ENCODE results near the gene RTTN. TPM values are rescaled to one million over a fixed set of nuclear protein-coding genes. Genes with fewer than 3 reads are reported as not detected.
"Not testable (repeated sequence)": the region's sequence is repeated elsewhere in the genome, so short reads cannot be mapped to it uniquely, and the experiment has no call there.

RTTN gene
- total RNA-seq, 2 experiments from 2014 or later, result 23.0 to 26.8 TPM

DNA sequence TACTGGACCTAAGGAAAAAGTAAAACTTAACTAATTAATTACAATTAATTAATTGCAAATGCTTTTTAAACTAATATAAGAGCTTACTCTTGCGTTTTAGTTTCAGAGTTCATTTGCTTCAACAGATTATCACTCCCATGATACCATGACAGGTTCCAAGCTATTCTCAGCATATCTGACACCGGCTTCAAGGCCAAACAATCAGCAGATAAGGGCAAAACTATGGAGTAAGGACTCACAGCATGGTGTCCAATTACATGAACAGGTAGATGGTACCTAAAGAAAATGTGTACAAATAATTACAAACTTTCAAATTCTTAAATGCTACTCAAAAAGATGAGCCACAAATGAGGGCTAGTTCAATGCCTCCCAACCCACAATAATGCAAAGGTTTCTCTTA is 77.2 kb downstream of the RTTN start:
- CTCF ChIA-PET, result no interaction called here
- Mint-ChIP-seq H3K27ac (no peak overlapping the region), H3K27me3 (no peaks in the 10 kb centered on the region), H3K9me3 (no peaks in the 10 kb centered on the region), H3K36me3 (ENCODE audit: low read depth) (peaks cover 34% of the 10 kb centered on the region), H3K4me3 (no peak overlapping the region), H3K4me1 (no peaks in the 10 kb centered on the region)
- DNase-seq, result no peak
- POLR2A ChIA-PET, result no interaction called here

DNA sequence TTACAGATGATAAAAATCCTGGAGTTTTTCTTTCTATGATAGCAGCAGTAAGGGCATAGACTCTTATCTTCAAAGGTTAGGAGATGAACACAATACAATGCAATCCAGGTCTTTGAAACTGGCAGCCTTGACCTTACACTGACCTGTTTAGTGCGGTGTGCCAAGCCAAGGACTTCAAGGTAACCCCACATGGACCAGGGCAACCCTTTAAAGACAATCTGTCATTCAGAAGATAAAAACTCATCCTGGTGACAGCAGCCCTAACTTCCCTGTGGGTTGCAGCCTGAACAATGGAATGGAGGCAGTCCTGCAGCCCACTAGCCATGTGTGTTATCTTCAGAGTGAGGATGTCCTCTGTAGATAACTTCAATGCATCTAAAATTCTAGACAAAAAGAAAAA is 78.1 kb downstream of the RTTN start:
- Mint-ChIP-seq H3K27me3 (no peaks in the 10 kb centered on the region), H3K4me1 (no peaks in the 10 kb centered on the region), H3K36me3 (ENCODE audit: low read depth) (peaks cover 31% of the 10 kb centered on the region), H3K4me3 (no peak overlapping the region), H3K9me3 (no peaks in the 10 kb centered on the region), H3K27ac (no peak overlapping the region)
- ChIA-PET CTCF (no interaction called here), POLR2A (no interaction called here)
- DNase-seq, result no peak

DNA sequence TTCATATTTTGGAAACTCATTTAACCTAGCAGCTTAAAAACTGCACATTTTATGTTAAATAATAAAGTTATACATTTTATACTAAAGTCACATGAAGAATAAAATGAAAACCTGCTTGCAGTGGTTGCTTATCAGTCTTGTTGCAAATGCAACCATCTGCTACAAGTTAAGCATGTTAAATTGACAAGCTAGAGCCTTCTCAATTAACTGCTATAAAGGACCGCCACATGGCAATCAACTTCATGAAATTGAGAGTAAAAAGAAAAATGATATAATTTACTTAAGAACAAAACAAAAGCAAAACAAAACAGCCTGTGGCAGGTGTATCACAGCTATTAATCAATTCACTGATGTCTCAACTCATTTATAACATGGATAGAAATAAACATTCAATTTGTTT is 78.7 kb downstream of the RTTN start:
- H3K4me1 Mint-ChIP-seq, result no peaks in the 10 kb centered on the region
- H3K4me3 Mint-ChIP-seq, result no peak overlapping the region
- peaks cover 30% of the 10 kb centered on the region for H3K36me3 Mint-ChIP-seq (ENCODE audit: low read depth)
- no peaks in the 10 kb centered on the region for H3K27me3 Mint-ChIP-seq
- ChIA-PET CTCF (no interaction called here), POLR2A (no interaction called here)
- no peak overlapping the region for H3K27ac Mint-ChIP-seq
- no peak for DNase-seq
- no peaks in the 10 kb centered on the region for H3K9me3 Mint-ChIP-seq

DNA sequence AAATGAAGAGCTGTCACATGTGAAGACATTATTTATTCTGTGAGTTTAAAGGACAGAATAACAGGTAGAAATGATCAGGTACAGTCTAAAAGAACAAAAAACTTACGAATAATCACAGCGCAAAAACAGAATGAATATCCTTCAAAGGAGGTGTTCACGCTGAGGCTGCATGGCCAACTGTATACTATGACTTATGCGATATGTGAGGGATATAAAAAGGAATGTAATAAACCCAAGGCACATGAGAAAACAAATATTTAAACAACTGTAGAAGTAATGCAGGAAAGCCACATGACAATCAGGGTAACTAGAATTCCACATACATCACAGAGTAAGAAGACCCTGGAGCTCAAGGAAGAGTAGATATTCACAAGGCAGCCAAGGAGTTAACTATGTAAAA is 81.3 kb downstream of the RTTN start:
- Mint-ChIP-seq H3K27ac (no peak overlapping the region), H3K4me1 (no peaks in the 10 kb centered on the region), H3K27me3 (no peaks in the 10 kb centered on the region), H3K36me3 (ENCODE audit: low read depth) (peaks cover 27% of the 10 kb centered on the region), H3K9me3 (peaks cover 2% of the 10 kb centered on the region), H3K4me3 (no peak overlapping the region)
- ChIA-PET POLR2A (no interaction called here), CTCF (no interaction called here)
- DNase-seq, result no peak

DNA sequence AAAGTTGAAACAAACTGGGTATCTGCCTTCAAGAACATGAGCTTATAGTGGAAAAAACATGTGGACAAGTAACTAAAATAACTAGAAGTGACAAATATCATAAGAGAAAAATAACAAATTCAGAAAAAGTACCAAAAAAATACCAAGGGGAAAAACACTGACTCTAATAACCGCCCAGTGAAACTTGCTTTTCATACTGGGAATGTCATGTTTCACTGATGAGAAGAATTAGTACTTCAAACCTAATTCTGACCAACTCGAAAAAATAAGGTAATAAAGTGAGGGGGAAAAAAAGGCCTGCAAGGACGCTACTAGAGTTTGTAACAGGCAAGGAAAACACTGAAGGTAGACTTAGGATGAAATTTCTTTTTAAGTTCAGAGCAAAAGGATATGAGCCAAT is 83.6 kb downstream of the RTTN start:
- H3K27me3 Mint-ChIP-seq, result no peaks in the 10 kb centered on the region
- H3K36me3 Mint-ChIP-seq (ENCODE audit: low read depth), result peaks cover 42% of the 10 kb centered on the region
- H3K4me1 Mint-ChIP-seq, result no peaks in the 10 kb centered on the region
- no peak for DNase-seq
- H3K4me3 Mint-ChIP-seq, result no peak overlapping the region
- H3K9me3 Mint-ChIP-seq, result peaks cover 2% of the 10 kb centered on the region
- H3K27ac Mint-ChIP-seq, result no peak overlapping the region
- ChIA-PET CTCF (no interaction called here), POLR2A (interaction anchor here (1.1 kb wide), 1 partner anchor 84 kb away, joined by 3 read pairs; the partner anchor contains the start of gene RTTN)

DNA sequence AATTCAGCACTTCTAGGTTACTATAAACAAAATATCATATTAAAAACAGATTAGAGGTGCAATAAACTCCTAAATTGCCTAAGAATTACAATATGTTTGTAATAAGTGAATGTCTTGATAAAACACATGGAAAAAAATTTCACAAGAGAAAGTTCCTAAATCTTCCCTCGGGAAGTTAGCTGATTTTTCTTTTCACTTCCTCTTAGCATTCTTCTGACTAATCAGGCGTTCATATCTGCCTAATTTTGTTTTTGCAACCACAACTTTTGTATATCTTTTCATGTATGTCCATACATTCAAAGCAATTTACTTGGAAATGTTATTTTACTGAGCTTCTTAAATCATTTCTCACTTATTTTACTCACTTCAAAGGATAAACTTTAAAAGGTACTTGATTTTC is 88.5 kb downstream of the RTTN start:
- ChIA-PET POLR2A (no interaction called here), CTCF (no interaction called here)
- Mint-ChIP-seq H3K4me1 (no peaks in the 10 kb centered on the region), H3K9me3 (peaks cover 2% of the 10 kb centered on the region), H3K27ac (no peak overlapping the region), H3K4me3 (no peak overlapping the region), H3K36me3 (ENCODE audit: low read depth) (peaks cover 51% of the 10 kb centered on the region), H3K27me3 (no peaks in the 10 kb centered on the region)
- DNase-seq, result no peak

DNA sequence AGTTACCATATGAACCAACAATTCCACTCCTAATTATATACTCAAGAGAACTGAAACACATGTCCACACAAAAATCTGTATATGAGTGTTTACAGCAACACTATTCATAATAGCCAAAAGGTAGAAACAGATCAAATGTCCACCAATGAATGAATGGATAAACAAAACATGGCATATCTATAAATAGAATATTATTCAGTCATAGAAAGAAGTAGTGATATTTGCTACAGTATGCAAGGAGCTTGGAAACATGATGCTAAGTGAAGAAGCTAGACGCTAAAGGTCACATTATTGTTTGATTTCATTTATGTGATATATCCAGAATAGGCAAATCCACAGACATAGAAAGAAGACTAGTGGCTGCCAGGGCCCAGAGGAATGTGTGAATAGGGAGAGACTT is 92.0 kb downstream of the RTTN start:
- POLR2A ChIA-PET, result no interaction called here
- CTCF ChIA-PET, result no interaction called here
- H3K27me3 Mint-ChIP-seq, result no peaks in the 10 kb centered on the region
- H3K4me1 Mint-ChIP-seq, result no peaks in the 10 kb centered on the region
- no peaks in the 10 kb centered on the region for H3K9me3 Mint-ChIP-seq
- H3K4me3 Mint-ChIP-seq, result no peak overlapping the region
- peaks cover 47% of the 10 kb centered on the region for H3K36me3 Mint-ChIP-seq (ENCODE audit: low read depth)
- no peak overlapping the region for H3K27ac Mint-ChIP-seq
- DNase-seq, result no peak

DNA sequence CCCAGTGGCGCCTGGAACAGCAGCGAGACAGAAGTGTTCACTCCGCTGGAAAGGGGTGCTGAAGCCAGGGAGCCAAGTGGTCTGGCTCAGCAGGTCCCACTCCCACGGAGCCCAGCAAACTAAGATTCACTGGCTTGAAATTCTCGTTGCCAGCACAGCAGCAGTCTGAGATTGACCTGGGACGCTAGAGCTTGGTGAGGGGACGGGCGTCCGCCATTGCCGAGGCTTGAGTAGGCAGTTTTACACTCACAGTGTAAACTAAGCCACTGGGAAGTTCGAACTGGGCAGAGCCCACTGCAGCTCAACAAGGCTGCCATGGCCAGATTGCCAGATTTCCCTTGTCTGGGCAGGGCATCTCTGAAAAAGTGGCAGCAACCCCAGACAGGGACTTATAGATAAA is 94.8 kb downstream of the RTTN start:
- Mint-ChIP-seq H3K9me3 (no peaks in the 10 kb centered on the region), H3K4me1 (no peaks in the 10 kb centered on the region), H3K27ac (no peak overlapping the region), H3K4me3 (no peak overlapping the region), H3K36me3 (ENCODE audit: low read depth) (peaks cover 50% of the 10 kb centered on the region), H3K27me3 (no peaks in the 10 kb centered on the region)
- CTCF ChIA-PET, result no interaction called here
- DNase-seq, result no peak
- POLR2A ChIA-PET, result interaction anchor here (0.7 kb wide), 1 partner anchor 69 kb away, joined by 3 read pairs; no protein-coding TSS in a partner anchor

DNA sequence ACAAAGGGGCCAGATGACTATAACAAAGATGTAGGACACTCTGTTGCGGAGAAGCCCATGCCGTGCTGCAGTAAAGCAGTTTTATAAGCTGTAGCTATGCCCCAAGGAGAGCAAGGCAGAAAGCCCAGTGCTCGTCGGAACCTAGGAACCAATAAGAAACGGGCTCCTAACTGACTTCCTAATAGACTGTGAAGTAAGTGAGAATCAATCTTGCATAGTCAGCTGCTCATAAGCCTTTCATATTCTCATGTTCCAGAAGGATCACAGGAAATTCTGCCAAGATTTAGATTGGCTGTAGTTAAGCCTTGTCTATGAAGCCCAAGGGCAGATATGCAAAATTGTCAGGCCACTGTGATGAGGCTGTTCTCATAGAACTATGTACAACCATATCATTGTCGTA is 98.4 kb downstream of the RTTN start:
- Mint-ChIP-seq H3K4me1 (no peaks in the 10 kb centered on the region), H3K9me3 (peaks cover 3% of the 10 kb centered on the region), H3K36me3 (ENCODE audit: low read depth) (peaks cover 65% of the 10 kb centered on the region), H3K4me3 (no peak overlapping the region), H3K27ac (no peak overlapping the region), H3K27me3 (no peaks in the 10 kb centered on the region)
- no peak for DNase-seq
- ChIA-PET CTCF (interaction anchor here (1.4 to 1.5 kb wide), 2 partner anchors 20 to 21 kb away, joined by 3 to 5 read pairs; no protein-coding TSS in a partner anchor), POLR2A (no interaction called here)

DNA sequence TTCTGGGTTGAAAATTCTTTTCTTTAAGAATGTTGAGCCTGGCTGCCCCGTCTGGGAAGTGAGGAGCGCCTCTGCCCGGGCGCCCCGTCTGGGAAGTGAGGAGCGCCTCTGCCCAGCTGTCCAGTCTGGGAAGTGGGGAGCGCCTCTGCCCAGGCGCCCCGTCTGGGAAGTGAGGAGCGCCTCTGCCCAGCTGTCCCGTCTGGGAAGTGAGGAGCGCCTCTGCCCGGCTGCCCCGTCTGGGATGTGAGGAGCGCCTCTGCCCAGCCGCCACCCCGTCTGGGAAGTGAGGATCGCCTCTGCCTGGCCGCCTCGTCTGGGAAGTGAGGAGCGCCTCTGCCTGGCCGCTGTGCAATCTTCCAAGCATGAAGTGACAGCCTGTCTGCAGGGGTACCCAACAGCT is 102.6 kb downstream of the RTTN start:
- H3K4me3 Mint-ChIP-seq, H3K27ac Mint-ChIP-seq, DNase-seq, H3K4me1 Mint-ChIP-seq, CTCF ChIA-PET, H3K27me3 Mint-ChIP-seq, POLR2A ChIA-PET: not testable (repeated sequence)
- Mint-ChIP-seq H3K9me3 (peaks cover 19% of the 10 kb centered on the region), H3K36me3 (ENCODE audit: low read depth) (peaks cover 61% of the 10 kb centered on the region)

DNA sequence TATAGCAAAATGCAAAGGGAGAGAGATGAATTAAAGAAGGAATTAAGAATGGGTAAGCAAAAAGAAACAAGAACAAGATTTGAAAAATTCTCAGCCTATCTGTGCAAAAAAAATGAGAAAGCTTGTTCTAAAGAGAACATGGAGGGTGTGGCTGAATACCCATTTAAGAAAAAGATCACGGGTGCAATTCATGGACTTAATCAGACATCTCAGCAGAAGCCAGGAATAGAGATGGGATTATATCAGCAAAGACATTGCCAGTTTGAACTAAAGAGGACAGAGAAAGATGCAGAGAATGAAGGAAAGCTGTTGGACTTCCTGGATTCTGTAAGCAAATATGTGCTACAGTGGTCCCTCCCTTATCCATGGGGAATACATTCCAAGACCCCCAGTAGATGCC is 115.6 kb downstream of the RTTN start:
- Mint-ChIP-seq H3K36me3 (ENCODE audit: low read depth) (peaks cover 11% of the 10 kb centered on the region), H3K4me3 (no peak overlapping the region), H3K27ac (no peak overlapping the region), H3K9me3 (no peaks in the 10 kb centered on the region), H3K4me1 (no peaks in the 10 kb centered on the region), H3K27me3 (no peaks in the 10 kb centered on the region)
- POLR2A ChIA-PET, result no interaction called here
- DNase-seq, result no peak
- CTCF ChIA-PET, result no interaction called here

DNA sequence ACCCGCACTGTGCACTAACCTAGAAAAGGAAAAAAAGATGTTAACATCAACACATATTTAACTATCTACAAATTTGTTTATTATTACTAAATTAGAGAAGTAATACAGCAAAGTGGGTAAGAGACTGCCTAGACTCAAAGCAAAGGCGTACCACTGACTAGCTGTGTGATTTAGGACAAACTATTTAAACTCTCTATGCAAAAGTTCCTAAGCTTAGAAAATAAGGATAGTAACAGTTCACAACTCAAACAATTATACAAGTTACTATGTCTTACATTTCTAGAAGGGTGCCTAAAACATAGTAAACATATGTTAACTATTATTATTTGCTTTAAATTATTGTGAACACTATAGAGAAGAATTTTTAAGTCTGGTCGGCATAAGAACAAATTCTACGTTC is 119.4 kb downstream of the RTTN start:
- POLR2A ChIA-PET, result no interaction called here
- peaks cover 11% of the 10 kb centered on the region for H3K36me3 Mint-ChIP-seq (ENCODE audit: low read depth)
- no peak for DNase-seq
- no peak overlapping the region for H3K27ac Mint-ChIP-seq
- no peaks in the 10 kb centered on the region for H3K9me3 Mint-ChIP-seq
- no peaks in the 10 kb centered on the region for H3K4me1 Mint-ChIP-seq
- CTCF ChIA-PET, result interaction anchor here (0.6 to 1.0 kb wide), 3 partner anchors 15 to 631 kb away, joined by 3 read pairs; no protein-coding TSS in a partner anchor
- H3K4me3 Mint-ChIP-seq, result no peak overlapping the region
- H3K27me3 Mint-ChIP-seq, result no peaks in the 10 kb centered on the region

DNA sequence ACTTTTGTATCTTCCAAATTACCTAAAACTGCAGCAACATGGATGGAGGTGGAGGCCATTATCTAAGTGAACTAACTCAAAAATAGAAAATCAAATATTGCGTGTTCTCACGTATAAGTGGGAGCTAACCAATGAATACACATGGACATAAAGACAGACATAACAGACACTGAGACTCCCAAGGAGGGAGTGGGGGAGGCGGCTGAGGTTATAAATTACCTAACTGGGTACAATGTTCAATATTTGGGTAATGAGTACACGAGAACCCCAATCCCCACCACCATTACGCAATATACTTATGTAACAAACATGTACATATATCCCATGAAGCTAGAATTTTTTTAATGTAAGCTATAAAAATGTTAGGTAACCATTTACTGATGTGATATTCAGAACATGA is 119.8 kb downstream of the RTTN start:
- H3K4me1 Mint-ChIP-seq, result no peaks in the 10 kb centered on the region
- peaks cover 12% of the 10 kb centered on the region for H3K36me3 Mint-ChIP-seq (ENCODE audit: low read depth)
- no peak overlapping the region for H3K27ac Mint-ChIP-seq
- CTCF ChIA-PET, result interaction anchor here (0.6 to 1.0 kb wide), 3 partner anchors 14 to 631 kb away, joined by 3 read pairs; no protein-coding TSS in a partner anchor
- H3K9me3 Mint-ChIP-seq, result no peaks in the 10 kb centered on the region
- DNase-seq, result no peak
- POLR2A ChIA-PET, result no interaction called here
- no peak overlapping the region for H3K4me3 Mint-ChIP-seq
- no peaks in the 10 kb centered on the region for H3K27me3 Mint-ChIP-seq

DNA sequence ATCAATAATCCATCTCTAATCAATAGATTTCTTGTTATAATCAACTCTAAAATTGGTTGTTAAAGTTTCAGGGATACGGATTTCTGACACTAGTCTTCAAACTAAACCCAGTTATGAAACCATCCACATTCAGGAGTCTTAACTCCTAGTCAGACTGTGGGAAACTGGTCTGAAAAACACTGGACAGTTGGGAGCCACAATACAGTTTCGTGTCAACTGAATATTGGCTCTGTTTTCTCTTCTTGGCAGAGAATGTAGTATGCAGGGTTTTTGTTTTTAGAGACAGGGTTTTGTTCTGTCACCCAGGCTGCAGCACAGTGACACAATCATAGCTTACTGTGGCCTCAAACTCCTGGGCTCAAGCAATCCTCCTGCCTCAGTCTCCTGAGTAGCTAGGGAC is 123.1 kb downstream of the RTTN start:
- CTCF ChIA-PET, result no interaction called here
- Mint-ChIP-seq H3K27me3 (no peaks in the 10 kb centered on the region), H3K27ac (no peak overlapping the region), H3K9me3 (no peaks in the 10 kb centered on the region), H3K36me3 (ENCODE audit: low read depth) (peaks cover 12% of the 10 kb centered on the region), H3K4me3 (no peak overlapping the region), H3K4me1 (no peaks in the 10 kb centered on the region)
- no peak for DNase-seq
- POLR2A ChIA-PET, result no interaction called here

DNA sequence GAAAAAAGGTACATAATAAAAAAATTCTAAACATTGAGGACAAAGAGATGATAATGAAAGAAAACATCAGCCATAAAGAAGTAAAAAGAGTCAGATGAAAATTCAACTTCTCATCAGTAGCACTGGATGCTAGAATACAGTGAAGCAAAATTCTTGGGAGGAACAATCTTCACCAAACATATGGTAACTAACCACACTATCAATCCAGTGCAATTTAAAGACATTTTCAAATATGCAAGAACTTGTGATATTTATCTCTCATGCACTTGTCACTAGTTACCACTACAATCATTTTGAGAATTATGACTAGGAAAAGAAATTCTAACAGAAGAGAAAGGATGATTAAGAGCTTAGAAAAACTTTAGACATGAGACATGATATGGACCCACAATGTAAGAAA is 127.4 kb downstream of the RTTN start:
- H3K4me1 Mint-ChIP-seq, result no peaks in the 10 kb centered on the region
- ChIA-PET CTCF (interaction anchor here (0.6 to 1.5 kb wide), 2 partner anchors 9 to 227 kb away, joined by 3 read pairs; no protein-coding TSS in a partner anchor), POLR2A (no interaction called here)
- H3K9me3 Mint-ChIP-seq, result no peaks in the 10 kb centered on the region
- H3K27ac Mint-ChIP-seq, result no peak overlapping the region
- peaks cover 9% of the 10 kb centered on the region for H3K36me3 Mint-ChIP-seq (ENCODE audit: low read depth)
- H3K4me3 Mint-ChIP-seq, result no peak overlapping the region
- DNase-seq, result no peak
- no peaks in the 10 kb centered on the region for H3K27me3 Mint-ChIP-seq

Measured in activated CD4-positive, alpha-beta memory T cell treated with anti-CD3 and anti-CD28 coated beads, Interleukin-2, amount 10 ng/mL, durations not matched to agents 7 days and 5 days (primary cell).